Calu3 (cell line): ENCODE results near the gene CCDC120. TPM values are rescaled to one million over a fixed set of nuclear protein-coding genes. Genes with fewer than 3 reads are reported as not detected.
A peak's percentile ranks its signal among the peaks of the same experiment; 100 is the strongest.

Experiments used
- BruUV-seq: library from RNA; stranded (reverse); fragments of 400-500 nt; replicated peaks from 2 replicates; lab custom pipeline; 2021; lab: Mats Ljungman, UMichigan
- CTCF ChIA-PET: fragments of 300-600 bp; sonication (Branson Sonifier 250); formaldehyde crosslinking; loops from one replicate; lab custom pipeline; 2022; ENCODE audit warnings: antibody characterized with exemption; lab: Charles Lee
- DNase-seq: peaks from one replicate; pipeline ENCODE4 v3.0.0; 2022
- H3K27ac Mint-ChIP-seq: one replicate; pipeline ENCODE4 v1.8.0; 2022; ENCODE audit warnings: mixed read lengths; ENCODE audit not compliant: unreplicated experiment
- H3K27me3 Mint-ChIP-seq: one replicate; pipeline ENCODE4 v1.8.0; 2022; ENCODE audit warnings: mixed read lengths; ENCODE audit not compliant: unreplicated experiment
- H3K36me3 Mint-ChIP-seq: one replicate; pipeline ENCODE4 v1.8.0; 2022; ENCODE audit warnings: mild to moderate bottlenecking, moderate library complexity, mixed read lengths; ENCODE audit not compliant: insufficient read depth, unreplicated experiment
- H3K4me1 Mint-ChIP-seq: one replicate; pipeline ENCODE4 v1.8.0; 2022; ENCODE audit warnings: mild to moderate bottlenecking, low read depth, mixed read lengths; ENCODE audit not compliant: unreplicated experiment
- H3K4me3 Mint-ChIP-seq: one replicate; pipeline ENCODE4 v1.8.0; 2022; ENCODE audit warnings: mild to moderate bottlenecking, low read depth, moderate library complexity, mixed read lengths; ENCODE audit not compliant: unreplicated experiment
- H3K9me3 Mint-ChIP-seq: one replicate; pipeline ENCODE4 v1.8.0; 2022; ENCODE audit warnings: low read depth, mixed read lengths; ENCODE audit not compliant: unreplicated experiment
- CTCF ChIP-seq: fragments of 200-600 bp; IDR thresholded peaks from one replicate; pipeline ENCODE4 v1.8.0; 2022; ENCODE audit warnings: antibody characterized with exemption; ENCODE audit not compliant: unreplicated experiment
- intact Hi-C: fragments of 100-400 bp; cut with micrococcal nuclease; formaldehyde crosslinking; loops from one replicate; pipeline ENCODE4 v1.10.0; 2022; ENCODE audit not compliant: unreplicated experiment
- total RNA-seq: library from RNA; stranded (reverse); gene quantifications from 2 replicates; pipeline ENCODE4 v1.2.3, GENCODE V29; 2022

The CCDC120 gene
- total RNA-seq, 1 experiment from 2014 or later, result 30.8 TPM

GRCh38 chrX:49106296-49106695 lies 47.5 kb downstream of the CCDC120 start:
- Mint-ChIP-seq H3K36me3 (peaks cover 25% of the 10 kb centered on the region), H3K27ac (no peak overlapping the region), H3K4me3 (no peak overlapping the region), H3K4me1 (peaks cover 7% of the 10 kb centered on the region), H3K9me3 (no peaks in the 10 kb centered on the region), H3K27me3 (no peaks in the 10 kb centered on the region)
- CTCF ChIA-PET, result no interaction called here
- BruUV-seq, result no TSS peak
- intact Hi-C loops, result no loop called here
- TF ChIP-seq CTCF, result no peak
- DNase-seq, result no peak

DNA sequence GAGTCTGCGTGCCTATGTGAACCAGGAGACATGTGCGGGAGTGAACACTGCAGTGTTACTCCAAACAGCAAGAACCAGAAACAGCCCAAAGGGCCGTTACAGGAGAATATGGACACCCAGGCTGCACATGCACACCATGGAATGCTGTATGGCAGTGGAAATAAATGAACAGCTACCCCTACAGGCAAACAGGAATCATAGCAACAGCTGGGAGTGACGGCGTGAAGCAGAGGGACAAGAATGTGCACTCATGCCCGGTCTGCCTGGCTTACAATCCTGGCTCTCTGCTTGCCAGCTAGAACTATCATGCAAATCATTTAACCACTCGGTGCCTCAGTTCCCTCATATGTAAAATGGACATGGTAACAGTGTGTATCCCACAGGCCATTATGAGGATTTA lies 48.1 kb downstream of the CCDC120 start:
- Mint-ChIP-seq H3K27ac (no peak overlapping the region), H3K27me3 (no peaks in the 10 kb centered on the region), H3K36me3 (peaks cover 20% of the 10 kb centered on the region), H3K4me1 (peaks cover under 1% of the 10 kb centered on the region), H3K4me3 (no peak overlapping the region), H3K9me3 (no peaks in the 10 kb centered on the region)
- intact Hi-C loops, result no loop called here
- TF ChIP-seq CTCF, result no peak
- CTCF ChIA-PET, result interaction anchor here (0.7 to 1.1 kb wide), 2 partner anchors 104 to 203 kb away, joined by 4 to 9 read pairs; no protein-coding TSS in a partner anchor
- no TSS peak for BruUV-seq
- DNase-seq, result peak; percentile 17

GRCh38 chrX:49108641-49109040 lies 49.8 kb downstream of the CCDC120 start:
- Mint-ChIP-seq H3K36me3 (peaks cover 22% of the 10 kb centered on the region), H3K27me3 (no peaks in the 10 kb centered on the region), H3K4me3 (no peak overlapping the region), H3K9me3 (no peaks in the 10 kb centered on the region), H3K4me1 (no peaks in the 10 kb centered on the region), H3K27ac (no peak overlapping the region)
- DNase-seq, result no peak
- intact Hi-C loops, result no loop called here
- CTCF ChIA-PET, result no interaction called here
- no TSS peak for BruUV-seq
- TF ChIP-seq CTCF, result no peak

GRCh38 chrX:49110417-49110816 lies 51.6 kb downstream of the CCDC120 start:
- H3K4me3 Mint-ChIP-seq, result no peak overlapping the region
- intact Hi-C loops, result no loop called here
- no peaks in the 10 kb centered on the region for H3K4me1 Mint-ChIP-seq
- TF ChIP-seq CTCF, result no peak
- DNase-seq, result no peak
- TSS peak; percentile 9 for BruUV-seq
- CTCF ChIA-PET, result no interaction called here
- H3K36me3 Mint-ChIP-seq, result peaks cover 28% of the 10 kb centered on the region
- H3K27me3 Mint-ChIP-seq, result no peaks in the 10 kb centered on the region
- no peak overlapping the region for H3K27ac Mint-ChIP-seq
- no peaks in the 10 kb centered on the region for H3K9me3 Mint-ChIP-seq
